Activated T-helper 17 cell treated with anti-CD3 and anti-CD28 coated beads, Interleukin-2, amount 50 U/mL, for 72 hours (primary cell): Measurements from ENCODE around the gene KLHDC1. TPM values are rescaled to one million over a fixed set of nuclear protein-coding genes. Genes with fewer than 3 reads are reported as not detected.
"Not testable (repeated sequence)": the region's sequence is repeated elsewhere in the genome, so short reads cannot be mapped to it uniquely, and the experiment has no call there.

Source experiments
- ATAC-seq: fragments of 150-1000 bp; cut with Tn5 transposase; replicated peaks from 2 replicates; pipeline ENCODE4 v1.10.0; 2021; ENCODE audit warnings: mild to moderate bottlenecking, moderate library complexity
- H3K27ac Mint-ChIP-seq: one replicate; pipeline ENCODE4 v1.8.0; 2022; ENCODE audit warnings: mixed read lengths
- H3K27me3 Mint-ChIP-seq: one replicate; pipeline ENCODE4 v1.8.0; 2022; ENCODE audit warnings: mixed read lengths
- H3K36me3 Mint-ChIP-seq: one replicate; pipeline ENCODE4 v1.8.0; 2022; ENCODE audit warnings: low read depth, mild to moderate bottlenecking, mixed read lengths
- H3K4me1 Mint-ChIP-seq: one replicate; pipeline ENCODE4 v1.8.0; 2022; ENCODE audit warnings: mixed read lengths
- H3K4me3 Mint-ChIP-seq: one replicate; pipeline ENCODE4 v1.8.0; 2022; ENCODE audit warnings: mild to moderate bottlenecking, mixed read lengths
- H3K9me3 Mint-ChIP-seq: one replicate; pipeline ENCODE4 v1.8.0; 2022; ENCODE audit warnings: mixed read lengths
- total RNA-seq, 2 donors: library from RNA; stranded (reverse); gene quantifications; one replicate each; pipeline ENCODE4 v1.2.3, GENCODE V29; 2022

Gene KLHDC1
- total RNA-seq, 2 donors from 2014 or later: 0.97 to 1.5 TPM

DNA sequence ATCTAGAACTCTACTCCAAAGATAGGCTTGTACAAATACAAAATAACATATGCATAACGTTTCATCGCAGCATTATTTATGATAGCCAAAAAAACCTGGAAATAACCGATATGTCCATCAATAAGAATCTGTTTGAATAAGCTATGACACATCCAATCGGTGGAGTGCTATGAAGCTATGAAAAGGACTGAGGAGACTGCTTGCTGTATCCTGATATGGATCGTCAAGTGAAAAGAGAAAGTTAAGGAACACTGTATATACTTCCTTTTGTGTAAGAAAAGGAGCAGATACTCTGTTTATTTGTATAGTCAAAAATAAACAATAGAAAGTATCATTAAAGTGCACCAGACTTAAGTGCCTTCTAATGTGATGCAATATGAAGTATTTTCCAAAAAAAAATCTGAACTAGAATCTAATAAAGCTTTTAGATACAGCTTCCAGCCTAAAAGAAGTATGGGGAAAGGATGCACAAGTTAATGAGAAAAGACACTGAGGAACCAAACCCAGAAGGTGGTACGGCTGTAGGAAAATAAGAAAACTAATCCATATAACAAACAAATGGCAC is 645 bp upstream of the KLHDC1 start:
- no peaks in the 10 kb centered on the region for H3K27me3 Mint-ChIP-seq
- H3K36me3 Mint-ChIP-seq: peaks cover 2% of the 10 kb centered on the region
- H3K9me3 Mint-ChIP-seq: no peaks in the 10 kb centered on the region
- peaks cover 12% of the 10 kb centered on the region for H3K4me1 Mint-ChIP-seq
- ATAC-seq: no peak
- H3K27ac Mint-ChIP-seq: peak overlapping the region; percentile 84
- H3K4me3 Mint-ChIP-seq: peak overlapping the region; percentile 84

DNA sequence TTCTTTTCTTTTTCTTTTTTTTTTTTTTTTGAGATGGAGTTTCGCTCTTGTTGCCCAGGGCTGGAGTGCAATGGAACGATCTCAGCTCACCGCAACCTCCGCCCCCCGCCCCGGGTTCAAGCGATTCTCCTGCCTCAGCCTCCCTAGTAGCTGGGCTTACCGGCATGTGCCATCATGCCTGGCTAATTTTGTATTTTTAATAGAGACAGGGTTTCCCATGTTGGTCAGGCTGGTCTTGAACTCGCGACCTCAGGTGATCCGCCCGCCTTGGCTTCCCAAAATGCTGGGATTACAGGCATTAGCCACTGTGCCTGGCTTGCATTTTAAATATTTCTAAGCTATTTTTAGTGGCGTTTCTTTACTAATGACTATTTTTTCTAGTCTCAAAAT is 810 bp downstream of the KLHDC1 start:
- peak overlapping the region; percentile 84 for H3K4me3 Mint-ChIP-seq
- not testable (repeated sequence) for H3K27me3 Mint-ChIP-seq, H3K9me3 Mint-ChIP-seq, H3K36me3 Mint-ChIP-seq, ATAC-seq
- H3K4me1 Mint-ChIP-seq: peaks cover 11% of the 10 kb centered on the region
- H3K27ac Mint-ChIP-seq: peak overlapping the region; percentile 77

DNA sequence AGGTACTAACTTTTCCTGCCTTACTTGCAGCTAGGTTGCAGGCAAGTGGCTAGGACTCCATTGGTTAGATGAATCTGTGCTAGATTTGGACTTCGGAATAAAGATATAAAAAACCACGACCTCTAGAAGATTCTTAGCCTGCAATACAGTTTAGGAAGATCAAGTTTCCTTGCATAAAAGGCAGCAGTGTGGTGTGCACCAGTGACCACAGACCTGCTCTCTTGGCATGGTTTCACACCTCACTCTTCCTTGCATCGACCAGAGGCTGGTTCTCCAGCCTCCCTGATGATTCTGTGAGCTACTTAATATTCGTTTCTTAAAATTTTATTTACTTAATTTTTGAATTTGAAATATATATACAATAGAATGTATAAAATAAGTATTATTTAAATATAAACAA is 9.8 kb downstream of the KLHDC1 start:
- H3K27me3 Mint-ChIP-seq: no peaks in the 10 kb centered on the region
- no peak overlapping the region for H3K27ac Mint-ChIP-seq
- no peaks in the 10 kb centered on the region for H3K9me3 Mint-ChIP-seq
- H3K4me3 Mint-ChIP-seq: no peak overlapping the region
- no peaks in the 10 kb centered on the region for H3K36me3 Mint-ChIP-seq
- ATAC-seq: no peak
- H3K4me1 Mint-ChIP-seq: no peaks in the 10 kb centered on the region

DNA sequence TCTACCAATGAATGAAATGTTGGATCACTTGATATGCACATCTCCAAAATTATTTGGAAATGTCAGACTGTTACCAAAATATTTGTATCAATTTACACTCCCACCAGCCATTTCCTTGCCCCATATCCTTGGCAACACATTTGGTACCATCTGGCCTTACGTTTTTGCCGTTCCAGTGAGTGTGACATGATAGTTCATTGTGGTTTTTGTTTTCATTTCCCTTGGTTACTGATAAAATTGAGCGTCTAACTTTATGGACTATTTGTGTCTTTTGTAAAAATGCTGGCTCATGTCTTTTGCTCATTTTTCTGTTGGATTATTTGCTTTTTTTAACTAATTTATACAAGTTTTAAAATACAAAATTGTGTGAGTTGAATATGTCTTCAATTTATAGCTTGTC is 11.0 kb downstream of the KLHDC1 start:
- H3K27me3 Mint-ChIP-seq: no peaks in the 10 kb centered on the region
- no peaks in the 10 kb centered on the region for H3K9me3 Mint-ChIP-seq
- H3K4me1 Mint-ChIP-seq: no peaks in the 10 kb centered on the region
- ATAC-seq: no peak
- H3K27ac Mint-ChIP-seq: no peak overlapping the region
- H3K36me3 Mint-ChIP-seq: no peaks in the 10 kb centered on the region
- no peak overlapping the region for H3K4me3 Mint-ChIP-seq

DNA sequence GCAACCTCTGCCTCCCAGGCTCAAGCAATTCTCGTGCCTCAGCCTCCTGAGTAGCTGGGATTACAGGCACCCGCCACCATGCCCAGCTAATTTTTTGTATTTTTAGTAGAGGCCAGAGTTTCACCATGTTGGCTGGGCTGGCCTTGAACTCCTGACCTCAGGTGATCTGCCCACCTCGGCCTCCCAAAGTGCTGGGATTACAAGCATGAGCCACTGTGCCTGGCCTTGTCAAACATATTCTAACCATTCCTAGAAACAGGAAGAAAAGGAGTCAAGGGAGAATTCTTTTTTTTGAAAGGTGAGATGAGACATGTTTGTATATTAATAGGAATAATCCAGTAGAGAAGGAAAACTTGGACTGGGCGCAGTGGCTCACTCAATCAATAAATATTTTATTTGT is 11.6 kb downstream of the KLHDC1 start:
- not testable (repeated sequence) for H3K4me1 Mint-ChIP-seq, ATAC-seq

DNA sequence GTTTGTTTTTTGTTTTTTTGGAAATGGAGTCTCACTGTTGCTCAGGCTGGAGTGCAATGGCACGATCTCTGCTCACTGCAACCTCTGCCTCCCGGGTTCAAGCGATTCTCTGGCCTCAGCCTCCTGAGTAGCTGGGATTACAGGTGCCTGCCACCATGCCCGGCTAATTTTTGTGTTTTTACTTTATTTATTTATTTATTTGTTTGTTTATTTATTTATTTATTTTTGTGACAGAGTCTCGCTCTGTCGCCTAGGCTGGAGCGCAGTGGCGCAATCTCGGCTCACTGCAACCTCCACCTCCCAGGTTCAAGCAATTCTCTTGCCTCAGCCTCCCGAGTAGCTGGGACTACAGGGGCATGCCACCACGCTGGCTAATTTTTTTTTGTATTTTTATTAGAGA is 18.1 kb downstream of the KLHDC1 start:
- H3K4me3 Mint-ChIP-seq, H3K36me3 Mint-ChIP-seq, H3K9me3 Mint-ChIP-seq, ATAC-seq, H3K4me1 Mint-ChIP-seq, H3K27me3 Mint-ChIP-seq, H3K27ac Mint-ChIP-seq: not testable (repeated sequence)

More for the DNA sequence above, 11.6 kb downstream of the KLHDC1 start:
- not testable (repeated sequence) for H3K4me3 Mint-ChIP-seq, H3K27me3 Mint-ChIP-seq, H3K9me3 Mint-ChIP-seq, H3K36me3 Mint-ChIP-seq
- H3K27ac Mint-ChIP-seq: peak overlapping the region; percentile 20

DNA sequence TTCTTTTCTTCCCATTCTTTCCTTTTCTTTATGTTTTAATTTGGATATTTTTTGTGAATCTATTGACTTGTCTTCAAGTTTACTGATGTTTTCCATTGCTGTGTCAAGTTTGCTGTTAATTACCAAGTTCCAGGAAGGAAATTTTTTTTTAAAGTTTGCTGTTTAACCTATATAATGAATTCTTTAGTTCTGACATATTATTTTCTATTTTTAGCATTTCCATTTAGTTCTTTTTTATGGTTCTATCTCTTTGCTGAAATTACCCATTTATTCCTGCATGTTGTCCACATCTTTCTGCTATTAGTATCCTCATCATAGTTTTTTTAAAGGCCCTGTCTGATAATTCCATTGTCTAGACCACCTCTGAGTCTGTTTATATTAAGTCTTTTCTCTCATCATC is 27.8 kb downstream of the KLHDC1 start:
- H3K27me3 Mint-ChIP-seq: no peaks in the 10 kb centered on the region
- no peak overlapping the region for H3K4me3 Mint-ChIP-seq
- no peak overlapping the region for H3K27ac Mint-ChIP-seq
- no peaks in the 10 kb centered on the region for H3K4me1 Mint-ChIP-seq
- no peaks in the 10 kb centered on the region for H3K9me3 Mint-ChIP-seq
- no peak for ATAC-seq
- H3K36me3 Mint-ChIP-seq: peaks cover 32% of the 10 kb centered on the region

DNA sequence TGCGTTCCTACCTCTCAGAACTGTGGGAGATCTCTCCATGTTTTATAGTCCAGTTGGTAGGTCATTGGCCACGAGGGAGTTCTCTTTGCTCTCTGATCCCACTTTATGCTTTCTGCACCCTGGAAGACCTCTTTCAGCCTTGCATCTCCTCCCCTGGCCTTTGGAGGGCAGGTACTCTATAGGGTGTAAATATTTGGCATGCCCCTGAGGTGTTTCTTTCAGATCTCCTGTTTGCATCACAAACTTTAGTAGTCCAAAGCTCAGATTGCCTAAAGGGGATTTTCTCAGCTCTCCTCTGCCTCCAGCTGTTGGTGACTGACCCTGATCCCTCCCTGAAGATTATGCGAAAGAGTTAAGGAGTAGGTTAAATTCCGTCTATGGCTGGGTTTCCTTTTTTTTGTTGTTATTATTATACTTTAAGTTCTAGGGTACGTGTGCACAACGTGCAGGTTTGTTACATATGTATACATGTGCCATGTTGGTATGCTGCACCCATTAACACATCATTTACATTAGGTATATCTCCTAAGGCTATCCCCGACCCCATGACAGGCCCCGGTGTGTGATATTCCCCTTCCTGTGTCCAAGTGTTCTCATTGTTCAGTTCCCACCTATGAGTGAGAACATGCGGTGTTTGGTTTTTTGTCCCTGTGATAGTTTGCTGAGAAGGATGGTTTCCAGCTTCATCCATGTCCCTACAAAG is 29.0 kb downstream of the KLHDC1 start:
- not testable (repeated sequence) for H3K27me3 Mint-ChIP-seq, ATAC-seq, H3K27ac Mint-ChIP-seq, H3K4me3 Mint-ChIP-seq, H3K9me3 Mint-ChIP-seq, H3K4me1 Mint-ChIP-seq
- H3K36me3 Mint-ChIP-seq: peaks cover 32% of the 10 kb centered on the region

DNA sequence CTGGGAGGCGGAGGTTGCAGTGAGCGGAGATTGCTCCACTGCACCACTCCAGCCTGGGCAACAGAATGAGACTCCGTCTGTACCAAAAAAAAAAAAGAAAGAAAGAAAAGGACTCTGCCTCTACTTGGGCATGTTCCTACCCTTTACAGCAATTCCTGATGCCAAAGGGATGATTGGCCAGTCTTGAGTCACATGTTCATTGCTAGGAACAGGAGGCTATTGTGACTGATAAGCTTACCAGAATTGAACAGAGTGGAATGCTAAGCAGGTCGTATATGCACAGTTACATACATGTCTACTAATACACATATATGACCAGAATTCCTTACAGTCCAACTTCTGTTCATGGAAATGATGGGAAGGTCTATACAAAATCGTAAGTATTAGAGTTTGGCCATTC is 34.3 kb downstream of the KLHDC1 start:
- Mint-ChIP-seq H3K4me1 (no peaks in the 10 kb centered on the region), H3K36me3 (peaks cover 11% of the 10 kb centered on the region), H3K9me3 (no peaks in the 10 kb centered on the region), H3K27me3 (no peaks in the 10 kb centered on the region), H3K4me3 (no peak overlapping the region), H3K27ac (no peak overlapping the region)
- no peak for ATAC-seq

DNA sequence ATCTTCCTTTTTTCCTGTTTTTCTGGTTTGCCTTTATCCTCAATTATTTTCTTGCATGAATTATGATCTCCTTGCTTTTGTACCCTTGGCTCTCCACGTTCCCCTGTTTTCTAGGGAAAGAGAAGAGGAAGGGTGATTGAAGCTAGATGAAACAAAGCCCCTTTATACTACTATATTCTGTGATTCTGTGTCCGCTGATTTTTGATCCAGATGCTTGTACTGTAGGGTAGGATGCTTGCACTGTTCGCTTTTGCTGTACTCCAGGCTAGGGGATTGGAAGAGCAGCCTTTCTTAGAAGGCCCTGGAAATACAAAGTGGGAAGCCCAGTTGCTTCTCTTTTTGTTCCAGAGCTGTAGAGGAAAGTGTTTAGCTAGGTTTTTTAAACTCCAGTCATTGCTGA is 40.0 kb downstream of the KLHDC1 start:
- Mint-ChIP-seq H3K4me1 (no peaks in the 10 kb centered on the region), H3K36me3 (peaks cover 8% of the 10 kb centered on the region), H3K9me3 (no peaks in the 10 kb centered on the region), H3K27ac (no peak overlapping the region), H3K4me3 (no peak overlapping the region), H3K27me3 (no peaks in the 10 kb centered on the region)
- no peak for ATAC-seq

DNA sequence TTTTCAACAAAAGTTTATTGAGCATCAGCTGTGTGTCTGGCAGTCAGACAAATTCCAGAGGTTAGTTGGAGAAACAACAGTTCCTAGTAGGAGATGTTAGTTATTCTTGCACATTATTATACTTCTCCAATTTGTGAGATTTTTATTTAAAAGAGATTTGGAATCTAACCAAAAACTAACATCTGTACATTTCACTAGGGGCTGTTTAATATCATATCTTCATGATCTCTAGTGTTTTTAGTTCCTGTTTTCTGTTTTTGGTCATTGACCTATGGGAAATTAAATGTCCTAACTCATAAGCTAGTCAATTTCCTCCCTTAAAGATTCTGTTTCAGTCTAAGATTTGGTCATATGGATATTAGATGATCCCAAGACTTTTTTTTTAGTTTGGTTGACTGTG is 40.9 kb downstream of the KLHDC1 start:
- Mint-ChIP-seq H3K4me1 (no peaks in the 10 kb centered on the region), H3K4me3 (no peak overlapping the region), H3K9me3 (no peaks in the 10 kb centered on the region), H3K27me3 (no peaks in the 10 kb centered on the region), H3K27ac (no peak overlapping the region), H3K36me3 (peaks cover 6% of the 10 kb centered on the region)
- no peak for ATAC-seq

DNA sequence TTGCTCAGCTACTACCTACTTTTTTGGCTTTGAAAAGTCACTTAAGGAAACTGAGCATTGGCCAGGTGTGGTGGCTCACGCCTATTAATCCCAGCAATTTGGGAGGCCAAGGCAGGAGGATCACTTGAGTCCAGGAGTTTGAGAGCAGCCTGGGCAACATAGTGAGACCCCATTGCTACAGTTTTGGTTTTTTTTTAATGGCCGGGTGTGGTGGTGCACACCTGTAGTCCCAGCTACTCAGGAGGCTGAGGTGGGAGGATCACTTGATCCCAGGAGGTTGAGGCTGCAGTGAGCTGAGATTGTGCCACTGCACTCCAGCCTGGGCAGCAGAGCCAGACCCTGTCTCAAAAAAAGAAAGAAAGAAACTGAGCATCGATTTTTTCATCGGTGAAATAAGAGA is 42.7 kb downstream of the KLHDC1 start:
- not testable (repeated sequence) for H3K27me3 Mint-ChIP-seq, ATAC-seq, H3K4me1 Mint-ChIP-seq, H3K27ac Mint-ChIP-seq, H3K9me3 Mint-ChIP-seq, H3K36me3 Mint-ChIP-seq, H3K4me3 Mint-ChIP-seq

DNA sequence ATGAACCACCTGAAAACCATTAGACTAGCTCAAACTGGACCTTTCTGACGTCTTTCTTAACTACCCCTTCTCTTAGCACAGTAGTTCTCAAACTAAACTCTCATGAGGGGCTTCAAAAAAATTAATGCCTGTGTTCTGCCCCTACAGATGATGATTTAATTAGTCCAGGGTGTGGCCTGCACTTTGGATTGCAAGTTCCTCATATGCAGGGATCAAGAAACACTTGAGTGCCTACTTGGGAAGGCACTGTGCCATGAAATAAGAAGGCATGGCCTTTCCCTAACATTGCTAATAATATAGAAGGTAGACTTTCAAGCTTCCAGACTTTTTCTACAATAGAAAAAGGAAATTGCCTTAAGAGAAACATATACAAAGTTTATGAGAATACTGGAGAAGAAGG is 52.3 kb downstream of the KLHDC1 start:
- Mint-ChIP-seq H3K27ac (no peak overlapping the region), H3K27me3 (no peaks in the 10 kb centered on the region), H3K4me3 (no peak overlapping the region), H3K36me3 (no peaks in the 10 kb centered on the region), H3K9me3 (no peaks in the 10 kb centered on the region), H3K4me1 (no peaks in the 10 kb centered on the region)
- no peak for ATAC-seq

DNA sequence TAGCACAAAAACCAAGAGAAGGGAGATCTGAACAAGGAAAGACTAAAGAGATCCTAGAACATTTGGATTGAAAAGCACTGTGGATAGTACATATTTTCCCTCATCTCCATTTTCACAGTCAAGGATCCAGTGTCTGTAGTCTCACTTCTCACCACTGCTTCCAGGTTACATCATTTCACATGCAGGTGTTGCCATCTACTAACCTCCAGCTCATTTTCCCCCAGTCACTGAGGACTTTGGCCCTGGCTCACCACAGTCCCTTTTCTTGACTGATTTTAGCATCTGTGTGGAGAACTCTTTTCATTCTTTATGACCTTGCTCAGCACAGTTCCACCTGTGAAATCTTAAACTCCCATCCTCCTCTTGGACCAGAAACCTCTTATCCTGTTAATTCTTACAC is 53.6 kb downstream of the KLHDC1 start:
- not testable (repeated sequence) for ATAC-seq, H3K4me3 Mint-ChIP-seq, H3K27me3 Mint-ChIP-seq, H3K36me3 Mint-ChIP-seq, H3K27ac Mint-ChIP-seq, H3K9me3 Mint-ChIP-seq, H3K4me1 Mint-ChIP-seq

DNA sequence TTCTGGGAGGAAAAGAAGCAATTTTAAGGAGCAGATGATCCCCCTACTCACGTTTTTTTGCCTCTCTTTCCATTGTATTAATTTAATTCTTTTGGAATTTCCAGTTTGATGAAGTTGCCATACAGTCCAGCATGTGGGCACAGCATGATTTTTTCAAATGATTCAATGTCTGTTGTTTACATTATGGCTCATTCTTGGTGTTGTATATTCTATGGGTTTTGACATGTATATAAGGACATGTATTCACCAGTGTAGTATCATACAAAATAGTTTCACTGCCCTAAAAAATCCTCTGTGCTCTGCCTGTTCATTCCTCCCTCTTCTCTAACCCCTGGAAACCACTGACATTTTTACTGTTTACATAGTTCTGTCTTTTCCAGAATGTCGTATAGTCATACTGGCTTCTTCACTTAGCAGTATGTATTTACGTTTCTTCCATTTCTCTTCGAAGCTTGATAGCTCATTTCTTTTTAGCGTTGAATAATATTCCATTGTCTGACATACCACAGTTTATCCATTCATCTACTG is 61.7 kb downstream of the KLHDC1 start:
- no peak overlapping the region for H3K27ac Mint-ChIP-seq
- ATAC-seq: no peak
- H3K27me3 Mint-ChIP-seq: no peaks in the 10 kb centered on the region
- H3K4me3 Mint-ChIP-seq: no peak overlapping the region
- H3K36me3 Mint-ChIP-seq: no peaks in the 10 kb centered on the region
- no peaks in the 10 kb centered on the region for H3K9me3 Mint-ChIP-seq
- no peaks in the 10 kb centered on the region for H3K4me1 Mint-ChIP-seq
